ENCODE results near the gene SKI.
"Not testable (repeated sequence)": the region's sequence is repeated elsewhere in the genome, so short reads cannot be mapped to it uniquely, and the experiment has no call there.

SKI gene

DNA sequence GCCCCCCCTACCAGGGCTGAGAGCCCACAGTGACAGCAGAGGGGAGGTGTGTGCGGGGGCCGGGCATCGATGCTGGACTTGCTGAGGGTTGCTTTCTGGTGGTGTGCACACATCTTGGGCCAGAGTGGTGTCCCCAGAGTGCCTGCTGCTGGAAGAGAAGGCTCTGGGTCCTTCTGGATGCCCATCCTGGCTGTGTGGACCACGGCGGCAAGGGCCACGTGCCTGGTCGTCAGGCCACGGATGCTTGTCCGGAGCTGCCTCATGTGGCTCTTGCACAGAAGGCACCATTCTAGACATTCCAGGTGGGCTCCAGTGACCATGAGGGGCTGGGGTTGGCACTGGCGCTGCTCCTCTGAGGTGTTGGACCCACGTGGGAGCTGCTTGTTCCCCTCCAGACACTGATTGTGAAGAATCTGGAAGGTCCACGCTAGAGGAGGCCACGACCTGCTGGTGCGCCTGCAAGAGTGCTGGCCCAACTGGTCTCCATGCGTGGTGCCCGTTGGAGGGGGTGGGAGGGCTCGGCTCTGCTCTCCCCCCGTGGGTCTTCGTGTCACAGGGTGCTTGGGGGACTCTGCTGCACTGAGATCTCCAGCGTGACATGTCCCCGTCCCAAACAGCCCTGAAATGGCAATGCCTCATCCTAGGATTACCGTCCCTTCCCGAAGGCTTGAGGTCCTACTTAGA, 25.8 kb downstream of the SKI start:
- no peaks in the 10 kb centered on the region for H3K27me3 ChIP-seq (replicated peaks; ENCODE audit: control insufficient read depth, insufficient read depth, low read length, poor library complexity, severe bottlenecking)
- H3K27ac ChIP-seq (ENCODE audit: insufficient read depth, low read length, poor library complexity, severe bottlenecking): peak overlapping the region; percentile 98
- no peak for DNase-seq
- H3K4me3 ChIP-seq (ENCODE audit: insufficient read depth, low read depth, low read length, poor library complexity, severe bottlenecking): no peak overlapping the region
- peaks cover 30% of the 10 kb centered on the region for H3K9me3 ChIP-seq (ENCODE audit: control insufficient read depth, low read length)
- H3K36me3 ChIP-seq (ENCODE audit: control insufficient read depth, insufficient read depth, low read length): peaks cover 24% of the 10 kb centered on the region
- H3K4me1 ChIP-seq (ENCODE audit: control insufficient read depth, insufficient read depth, low read length, poor library complexity, severe bottlenecking): peaks cover 64% of the 10 kb centered on the region

DNA sequence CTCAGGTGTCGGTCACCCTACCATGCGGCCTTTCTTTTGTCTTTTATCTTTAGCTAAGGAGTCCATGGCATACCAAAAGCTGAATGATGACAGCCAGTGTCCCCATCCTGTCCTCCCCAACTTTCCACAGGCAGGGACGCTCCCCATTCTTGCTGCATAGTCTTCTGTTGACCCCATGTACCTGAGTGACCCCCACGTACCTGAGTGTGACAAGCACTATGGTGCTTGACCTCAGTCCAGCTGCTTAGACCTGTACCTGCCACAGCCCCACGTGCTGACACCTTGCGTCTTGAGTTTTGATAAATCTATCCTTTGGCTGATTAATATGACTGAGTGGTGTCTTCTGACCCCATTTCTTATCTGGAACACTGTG, 26.9 kb downstream of the SKI start:
- Histone ChIP-seq H3K4me3 (ENCODE audit: insufficient read depth, low read depth, low read length, poor library complexity, severe bottlenecking) (no peak overlapping the region), H3K36me3 (ENCODE audit: control insufficient read depth, insufficient read depth, low read length) (peaks cover 24% of the 10 kb centered on the region), H3K4me1 (ENCODE audit: control insufficient read depth, insufficient read depth, low read length, poor library complexity, severe bottlenecking) (peaks cover 68% of the 10 kb centered on the region), H3K9me3 (ENCODE audit: control insufficient read depth, low read length) (peaks cover 30% of the 10 kb centered on the region), H3K27ac (ENCODE audit: insufficient read depth, low read length, poor library complexity, severe bottlenecking) (peak overlapping the region; percentile 98), H3K27me3 (replicated peaks; ENCODE audit: control insufficient read depth, insufficient read depth, low read length, poor library complexity, severe bottlenecking) (no peaks in the 10 kb centered on the region)
- no peak for DNase-seq

DNA sequence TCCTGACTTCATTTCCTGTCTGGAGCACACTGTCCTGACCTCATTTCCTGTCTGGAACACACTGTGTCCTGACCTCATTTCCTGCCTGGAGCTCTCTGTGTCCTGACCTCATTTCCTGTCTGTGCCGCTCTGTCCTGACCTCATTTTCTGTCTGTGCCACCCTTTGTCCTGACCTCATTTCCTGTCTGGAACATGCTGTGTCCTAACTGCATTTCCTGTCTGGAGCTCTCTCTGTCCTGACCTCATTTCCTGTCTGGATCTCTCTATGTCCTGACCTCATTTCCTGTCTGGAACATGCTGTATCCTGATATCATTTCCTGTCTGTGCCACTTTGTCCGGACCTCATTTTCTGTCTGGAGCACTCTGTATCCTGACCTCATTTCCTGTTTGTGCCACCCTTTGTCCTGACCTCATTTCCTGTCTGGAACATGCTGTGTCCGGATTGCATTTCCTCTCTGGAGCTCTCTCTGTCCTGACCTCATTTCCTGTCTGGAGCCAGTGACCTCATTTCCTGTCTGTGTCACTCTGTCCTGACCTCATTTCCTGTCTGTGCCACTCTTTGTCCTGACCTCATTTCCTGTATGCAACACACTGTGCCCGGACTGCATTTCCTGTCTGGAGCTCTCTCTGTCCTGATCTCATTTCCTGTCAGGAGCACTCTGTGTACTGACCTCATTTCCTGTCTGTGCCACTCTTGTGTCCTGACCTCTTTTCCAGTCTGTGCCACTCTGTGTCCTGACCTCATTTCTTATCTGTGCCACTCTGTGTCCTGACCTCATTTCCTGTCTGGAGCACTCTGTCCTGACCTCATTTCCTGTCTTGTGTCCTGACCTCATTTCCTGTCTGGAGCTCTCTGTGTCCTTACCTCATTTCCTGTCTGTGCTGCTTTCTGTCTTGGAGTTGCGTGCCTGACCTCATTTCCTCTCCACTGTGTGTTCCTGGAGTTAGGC, 27.6 kb downstream of the SKI start:
- Histone ChIP-seq H3K36me3 (ENCODE audit: control insufficient read depth, insufficient read depth, low read length) (peaks cover 24% of the 10 kb centered on the region), H3K4me3 (ENCODE audit: insufficient read depth, low read depth, low read length, poor library complexity, severe bottlenecking) (no peak overlapping the region), H3K27me3 (replicated peaks; ENCODE audit: control insufficient read depth, insufficient read depth, low read length, poor library complexity, severe bottlenecking) (no peaks in the 10 kb centered on the region), H3K9me3 (ENCODE audit: control insufficient read depth, low read length) (peaks cover 30% of the 10 kb centered on the region), H3K27ac (ENCODE audit: insufficient read depth, low read length, poor library complexity, severe bottlenecking) (peak overlapping the region; percentile 98), H3K4me1 (ENCODE audit: control insufficient read depth, insufficient read depth, low read length, poor library complexity, severe bottlenecking) (peaks cover 62% of the 10 kb centered on the region)
- DNase-seq: peak; percentile 76 to 84 (median 77)

DNA sequence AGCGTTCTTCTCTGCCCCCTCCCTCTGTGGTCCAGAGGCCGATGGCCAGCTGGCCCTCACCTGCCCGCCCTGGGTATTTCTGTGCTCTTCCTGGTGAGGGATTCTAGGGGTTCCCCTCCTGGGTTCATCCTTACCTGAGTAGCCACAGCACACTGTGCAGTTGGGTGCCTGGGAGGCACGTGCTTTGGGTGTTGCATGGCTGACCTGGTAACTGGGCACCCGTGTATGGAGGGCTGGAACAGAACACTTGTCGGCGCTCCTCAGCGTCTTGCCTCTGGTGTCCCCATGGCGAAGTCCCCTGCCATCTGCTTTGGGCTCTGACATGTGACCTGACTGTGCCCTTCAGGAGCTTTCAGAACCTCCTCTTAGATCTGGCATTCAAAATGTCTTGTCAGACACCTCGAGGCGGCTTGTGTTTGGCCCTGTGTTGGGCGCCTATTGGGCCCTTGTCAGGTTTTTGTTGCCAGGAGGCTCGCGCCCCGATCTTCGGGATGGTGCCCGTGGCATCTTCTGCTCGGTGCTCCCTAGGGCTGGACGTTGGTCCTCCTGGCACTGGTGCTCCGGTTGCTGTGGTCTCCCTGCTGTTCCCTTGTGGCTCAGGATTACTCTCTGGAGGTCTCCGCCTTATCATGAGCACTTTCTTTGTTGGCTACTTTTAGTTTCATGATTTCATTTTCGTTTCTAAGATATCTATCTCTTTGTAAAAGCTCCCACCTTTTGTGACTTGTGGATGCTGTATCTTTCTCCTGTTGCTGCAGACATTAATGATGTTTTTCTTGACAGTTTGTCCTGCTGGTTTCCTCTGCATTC, 28.5 kb downstream of the SKI start:
- no peaks in the 10 kb centered on the region for H3K27me3 ChIP-seq (replicated peaks; ENCODE audit: control insufficient read depth, insufficient read depth, low read length, poor library complexity, severe bottlenecking)
- H3K4me1 ChIP-seq (ENCODE audit: control insufficient read depth, insufficient read depth, low read length, poor library complexity, severe bottlenecking): peaks cover 58% of the 10 kb centered on the region
- H3K4me3 ChIP-seq (ENCODE audit: insufficient read depth, low read depth, low read length, poor library complexity, severe bottlenecking): no peak overlapping the region
- peaks cover 24% of the 10 kb centered on the region for H3K36me3 ChIP-seq (ENCODE audit: control insufficient read depth, insufficient read depth, low read length)
- H3K27ac ChIP-seq (ENCODE audit: insufficient read depth, low read length, poor library complexity, severe bottlenecking): peak overlapping the region; percentile 98
- DNase-seq: no peak
- peaks cover 30% of the 10 kb centered on the region for H3K9me3 ChIP-seq (ENCODE audit: control insufficient read depth, low read length)

DNA sequence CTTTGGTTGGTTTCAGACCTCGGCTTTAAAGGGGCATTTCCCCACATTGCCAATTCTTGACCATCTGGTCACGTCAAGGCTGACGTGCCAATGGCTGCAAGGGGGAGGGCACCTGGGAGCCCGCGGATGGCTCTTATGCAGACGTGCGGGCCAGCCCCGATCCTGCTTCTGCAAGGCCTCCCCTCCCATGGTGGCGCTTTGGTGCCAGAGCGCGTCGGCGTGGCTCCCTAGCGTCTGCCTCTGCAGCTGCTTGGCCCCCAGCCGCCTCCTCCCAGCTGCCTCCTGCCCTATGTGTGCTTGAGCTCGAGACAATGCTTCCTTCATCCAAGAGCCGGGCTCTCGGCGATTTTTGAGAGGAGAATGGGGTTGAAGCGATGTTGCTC, 29.1 kb downstream of the SKI start:
- Histone ChIP-seq H3K4me3 (ENCODE audit: insufficient read depth, low read depth, low read length, poor library complexity, severe bottlenecking) (no peak overlapping the region), H3K9me3 (ENCODE audit: control insufficient read depth, low read length) (peaks cover 30% of the 10 kb centered on the region), H3K27ac (ENCODE audit: insufficient read depth, low read length, poor library complexity, severe bottlenecking) (peak overlapping the region; percentile 98), H3K27me3 (replicated peaks; ENCODE audit: control insufficient read depth, insufficient read depth, low read length, poor library complexity, severe bottlenecking) (no peaks in the 10 kb centered on the region), H3K36me3 (ENCODE audit: control insufficient read depth, insufficient read depth, low read length) (peaks cover 22% of the 10 kb centered on the region), H3K4me1 (ENCODE audit: control insufficient read depth, insufficient read depth, low read length, poor library complexity, severe bottlenecking) (peaks cover 52% of the 10 kb centered on the region)
- DNase-seq: no peak

DNA sequence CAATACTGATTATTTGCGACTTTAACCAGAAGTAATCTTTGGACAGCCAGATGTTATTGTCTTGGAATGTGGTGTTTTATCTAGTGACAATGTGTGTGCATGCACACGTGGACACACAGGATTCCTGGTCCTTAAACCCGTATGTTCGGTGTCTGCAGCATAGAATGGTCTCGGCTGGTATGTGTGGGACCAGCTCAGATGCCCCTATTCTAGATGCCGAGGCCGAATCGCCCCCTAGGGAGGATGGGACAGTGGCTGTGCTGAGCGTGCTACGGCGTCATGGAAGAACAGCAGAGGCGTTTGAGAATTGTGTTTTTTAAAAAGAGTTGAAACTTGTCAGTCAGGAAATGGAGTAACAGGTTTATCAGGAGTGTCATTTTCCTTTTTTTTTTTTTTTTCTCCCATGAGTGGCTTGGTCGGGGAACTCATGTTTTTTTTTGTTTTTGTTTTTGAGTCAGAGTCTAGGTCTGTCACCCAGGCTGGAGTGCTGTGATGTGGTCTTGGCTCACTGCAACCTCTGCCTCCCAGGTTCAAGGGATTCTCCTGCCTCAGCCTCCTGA, 30.1 kb downstream of the SKI start:
- peaks cover 30% of the 10 kb centered on the region for H3K9me3 ChIP-seq (ENCODE audit: control insufficient read depth, low read length)
- H3K36me3 ChIP-seq (ENCODE audit: control insufficient read depth, insufficient read depth, low read length): peaks cover 15% of the 10 kb centered on the region
- peak overlapping the region; percentile 68 for H3K27ac ChIP-seq (ENCODE audit: insufficient read depth, low read length, poor library complexity, severe bottlenecking)
- H3K4me3 ChIP-seq (ENCODE audit: insufficient read depth, low read depth, low read length, poor library complexity, severe bottlenecking): no peak overlapping the region
- H3K27me3 ChIP-seq (replicated peaks; ENCODE audit: control insufficient read depth, insufficient read depth, low read length, poor library complexity, severe bottlenecking): no peaks in the 10 kb centered on the region
- H3K4me1 ChIP-seq (ENCODE audit: control insufficient read depth, insufficient read depth, low read length, poor library complexity, severe bottlenecking): peaks cover 48% of the 10 kb centered on the region
- no peak for DNase-seq

DNA sequence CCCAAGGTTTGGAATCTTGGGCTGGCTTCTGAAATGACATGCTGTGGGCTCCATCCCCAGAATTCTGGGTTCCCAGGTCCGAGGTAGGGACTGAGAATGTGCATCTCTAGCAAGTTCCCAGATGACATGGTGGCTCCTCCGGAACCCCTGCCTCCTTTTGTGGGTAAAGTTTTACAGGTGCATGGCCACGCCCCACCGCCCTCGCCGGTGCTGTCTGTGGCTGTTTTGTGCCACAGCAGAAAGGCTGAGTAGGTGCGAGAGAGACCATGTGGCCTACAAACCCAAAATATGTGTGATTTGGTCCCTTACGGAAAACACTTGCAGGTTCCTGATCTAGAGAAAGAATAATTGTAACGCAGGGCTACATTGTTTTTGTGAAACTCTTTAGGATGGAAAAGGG, 30.9 kb downstream of the SKI start:
- H3K4me3 ChIP-seq (ENCODE audit: insufficient read depth, low read depth, low read length, poor library complexity, severe bottlenecking): peak overlapping the region; percentile 17
- peaks cover 26% of the 10 kb centered on the region for H3K9me3 ChIP-seq (ENCODE audit: control insufficient read depth, low read length)
- H3K27me3 ChIP-seq (replicated peaks; ENCODE audit: control insufficient read depth, insufficient read depth, low read length, poor library complexity, severe bottlenecking): no peaks in the 10 kb centered on the region
- DNase-seq: peak; percentile 63 to 64 (median 63)
- H3K27ac ChIP-seq (ENCODE audit: insufficient read depth, low read length, poor library complexity, severe bottlenecking): peak overlapping the region; percentile 68
- H3K36me3 ChIP-seq (ENCODE audit: control insufficient read depth, insufficient read depth, low read length): peaks cover 7% of the 10 kb centered on the region
- H3K4me1 ChIP-seq (ENCODE audit: control insufficient read depth, insufficient read depth, low read length, poor library complexity, severe bottlenecking): peaks cover 40% of the 10 kb centered on the region

DNA sequence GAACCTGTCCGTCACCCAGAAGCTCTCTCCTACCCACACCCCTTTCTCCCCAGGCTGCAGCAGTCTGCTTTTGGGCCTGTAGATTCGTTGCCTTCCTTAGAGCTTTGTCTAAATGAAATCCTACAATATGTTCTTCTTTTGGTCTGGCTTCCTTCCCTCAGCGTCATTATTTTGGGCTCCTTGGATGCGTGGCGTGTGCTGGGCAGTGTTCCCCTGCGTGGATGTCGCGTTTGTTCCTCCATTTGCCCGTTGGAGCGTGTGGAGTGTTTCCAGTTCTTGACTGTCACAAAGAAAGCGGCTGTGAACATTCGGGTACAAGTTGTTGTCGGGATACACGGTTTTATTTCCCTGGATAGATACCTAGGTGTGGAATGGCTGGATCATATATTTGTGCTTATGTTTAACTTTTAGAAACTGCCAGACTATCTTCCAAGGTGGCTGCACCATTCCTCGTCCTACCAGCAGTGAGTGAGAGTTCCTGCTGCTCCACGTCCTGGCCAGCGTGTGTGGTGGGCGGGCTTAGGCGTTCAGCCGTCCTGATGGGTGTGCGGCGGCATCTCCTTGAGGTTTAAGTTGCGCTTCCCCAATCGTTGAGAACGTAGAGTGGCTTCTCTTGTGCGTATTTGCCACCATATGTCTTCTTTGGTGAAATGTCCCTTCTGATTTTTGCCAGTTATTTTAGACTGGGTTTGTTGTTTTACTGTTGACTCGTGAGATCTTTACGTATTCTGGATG, 31.7 kb downstream of the SKI start:
- peak overlapping the region; percentile 68 for H3K27ac ChIP-seq (ENCODE audit: insufficient read depth, low read length, poor library complexity, severe bottlenecking)
- H3K9me3 ChIP-seq (ENCODE audit: control insufficient read depth, low read length): peaks cover 20% of the 10 kb centered on the region
- H3K4me1 ChIP-seq (ENCODE audit: control insufficient read depth, insufficient read depth, low read length, poor library complexity, severe bottlenecking): peaks cover 32% of the 10 kb centered on the region
- no peaks in the 10 kb centered on the region for H3K36me3 ChIP-seq (ENCODE audit: control insufficient read depth, insufficient read depth, low read length)
- no peak overlapping the region for H3K4me3 ChIP-seq (ENCODE audit: insufficient read depth, low read depth, low read length, poor library complexity, severe bottlenecking)
- DNase-seq: no peak
- no peaks in the 10 kb centered on the region for H3K27me3 ChIP-seq (replicated peaks; ENCODE audit: control insufficient read depth, insufficient read depth, low read length, poor library complexity, severe bottlenecking)

DNA sequence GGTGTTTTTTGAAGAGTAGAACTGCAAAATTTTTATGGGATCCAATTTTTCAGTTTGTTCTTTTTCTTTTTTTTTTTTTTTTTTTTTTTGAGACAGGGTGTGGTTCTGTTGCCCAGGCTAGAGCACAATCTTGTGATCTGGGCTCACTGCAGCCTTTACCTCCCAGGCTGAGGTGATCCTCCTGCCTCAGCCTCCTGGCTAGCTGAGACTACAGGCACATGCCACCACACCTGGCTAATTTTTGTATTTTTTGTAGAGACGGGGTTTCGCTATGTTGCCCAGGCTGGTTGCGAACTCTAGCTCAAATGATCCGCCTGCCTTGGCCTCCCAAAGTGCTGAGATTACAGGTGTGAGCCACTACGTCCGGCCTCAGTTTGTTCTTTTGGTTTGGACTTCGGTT, 32.4 kb downstream of the SKI start:
- DNase-seq; H3K36me3 ChIP-seq (ENCODE audit: control insufficient read depth, insufficient read depth, low read length); H3K27me3 ChIP-seq (replicated peaks; ENCODE audit: control insufficient read depth, insufficient read depth, low read length, poor library complexity, severe bottlenecking); H3K4me3 ChIP-seq (ENCODE audit: insufficient read depth, low read depth, low read length, poor library complexity, severe bottlenecking); H3K27ac ChIP-seq (ENCODE audit: insufficient read depth, low read length, poor library complexity, severe bottlenecking): not testable (repeated sequence)
- H3K4me1 ChIP-seq (ENCODE audit: control insufficient read depth, insufficient read depth, low read length, poor library complexity, severe bottlenecking): peaks cover 36% of the 10 kb centered on the region
- peaks cover 14% of the 10 kb centered on the region for H3K9me3 ChIP-seq (ENCODE audit: control insufficient read depth, low read length)
